Measurements from ENCODE around the gene PIK3R1. TPM values are rescaled to one million over a fixed set of nuclear protein-coding genes. Genes with fewer than 3 reads are reported as not detected.

The PIK3R1 gene
- total and polyA plus RNA-seq, 3 donors from 2014 or later: 16.9 to 63.7 (median 48.1) TPM

GRCh38 chr5:68217528-68217927 lies 2.0 kb downstream of the PIK3R1 start:
- Histone ChIP-seq H3K9me3 (no peaks in the 10 kb centered on the region), H3K36me3 (ENCODE audit: low read depth, missing control alignments) (no peaks in the 10 kb centered on the region), H3K4me3 (peak overlapping the region; percentile 75 to 99), H3K4me1 (peaks cover 20% of the 10 kb centered on the region), H3K27ac (peak overlapping the region; percentile 96 to 97), H3K27me3 (no peaks in the 10 kb centered on the region)
- peak; percentile 23 for DNase-seq
- TF ChIP-seq CTCF (IDR thresholded peaks at IDR 0.05) (no peak), POLR2A (IDR thresholded peaks at IDR 0.05) (no peak)
- intact Hi-C loops (cut with DNase I; ENCODE audit: low total_unique reads): no loop called here
- WGBS, 2 donors: 3 to 10% methylated on average over 5 of the region's 5 CpGs

- peaks cover 17% of the 10 kb centered on the region for H3K4me1 ChIP-seq
These were observed 3.7 kb downstream of the PIK3R1 start for GRCh38 chr5:68219161-68219816.

DNA sequence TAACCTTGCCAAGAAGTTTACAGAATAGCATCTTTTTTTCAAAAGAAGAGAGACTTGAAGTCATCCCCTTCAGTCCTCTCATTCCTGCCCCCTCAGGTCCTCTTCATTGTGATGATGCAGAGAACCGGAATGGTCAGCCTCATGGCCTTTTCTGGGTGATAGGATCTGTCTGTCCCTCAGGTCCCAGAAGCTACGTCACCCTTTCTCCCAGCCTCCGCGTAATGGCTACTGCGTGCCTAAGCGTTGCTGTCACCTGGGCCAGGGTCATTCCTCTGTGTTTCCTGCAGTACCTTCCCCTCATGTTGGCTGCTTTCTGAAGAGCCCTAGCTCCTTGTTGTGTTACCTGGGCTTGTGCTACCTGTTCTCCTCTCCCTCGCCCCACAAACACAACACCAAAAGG lies 4.7 kb downstream of the PIK3R1 start:
- WGBS, 2 donors: 95 to 100% methylated on average over 7 of the region's 7 CpGs
- Histone ChIP-seq H3K4me1 (peaks cover 16% of the 10 kb centered on the region), H3K4me3 (no peak overlapping the region), H3K36me3 (ENCODE audit: low read depth, missing control alignments) (no peaks in the 10 kb centered on the region), H3K9me3 (no peaks in the 10 kb centered on the region), H3K27ac (no peak overlapping the region), H3K27me3 (no peaks in the 10 kb centered on the region)
- DNase-seq: no peak
- TF ChIP-seq POLR2A (IDR thresholded peaks at IDR 0.05) (no peak), CTCF (IDR thresholded peaks at IDR 0.05) (no peak)
- intact Hi-C loops (cut with DNase I; ENCODE audit: low total_unique reads): no loop called here

More at GRCh38 chr5:68219161-68219816, 3.7 kb downstream of the PIK3R1 start:
- intact Hi-C loops (cut with DNase I; ENCODE audit: low total_unique reads): no loop called here
- Histone ChIP-seq H3K36me3 (ENCODE audit: low read depth, missing control alignments) (no peaks in the 10 kb centered on the region), H3K27me3 (no peaks in the 10 kb centered on the region), H3K9me3 (no peaks in the 10 kb centered on the region), H3K27ac (no peak overlapping the region), H3K4me3 (no peak overlapping the region)
- WGBS, 2 donors: 80 to 83% methylated on average over 3 of the region's 3 CpGs
- TF ChIP-seq CTCF (IDR thresholded peaks at IDR 0.05) (no peak), POLR2A (IDR thresholded peaks at IDR 0.05) (no peak)
- no peak for DNase-seq

DNA sequence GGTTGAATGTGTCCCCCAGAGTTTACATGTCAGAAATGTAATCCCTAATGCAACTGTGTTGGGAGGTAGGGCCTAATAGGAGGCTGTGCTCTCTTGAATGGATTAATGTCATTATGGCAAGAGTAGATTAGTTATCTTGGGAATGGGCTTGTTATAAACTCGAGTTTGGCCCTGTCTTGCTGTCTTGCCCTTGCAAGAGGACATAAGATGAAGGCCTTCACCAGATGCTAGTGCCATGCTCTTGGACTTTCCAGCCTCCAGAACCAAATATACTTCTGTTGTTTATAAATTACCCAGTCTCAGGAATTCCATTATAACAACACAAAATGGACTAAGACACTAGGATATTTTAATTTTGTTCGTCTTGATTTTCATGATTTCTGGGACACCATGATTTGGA lies 5.4 kb downstream of the PIK3R1 start:
- TF ChIP-seq CTCF (IDR thresholded peaks at IDR 0.05) (no peak), POLR2A (IDR thresholded peaks at IDR 0.05) (no peak)
- peaks cover 18% of the 10 kb centered on the region for H3K4me1 ChIP-seq
- no peaks in the 10 kb centered on the region for H3K9me3 ChIP-seq
- H3K27me3 ChIP-seq: no peaks in the 10 kb centered on the region
- DNase-seq: no peak
- H3K27ac ChIP-seq: no peak overlapping the region
- H3K4me3 ChIP-seq: no peak overlapping the region
- WGBS, 2 donors: 88 to 94% methylated on average over 2 of the region's 2 CpGs
- intact Hi-C loops (cut with DNase I; ENCODE audit: low total_unique reads): no loop called here
- no peaks in the 10 kb centered on the region for H3K36me3 ChIP-seq (ENCODE audit: low read depth, missing control alignments)

DNA sequence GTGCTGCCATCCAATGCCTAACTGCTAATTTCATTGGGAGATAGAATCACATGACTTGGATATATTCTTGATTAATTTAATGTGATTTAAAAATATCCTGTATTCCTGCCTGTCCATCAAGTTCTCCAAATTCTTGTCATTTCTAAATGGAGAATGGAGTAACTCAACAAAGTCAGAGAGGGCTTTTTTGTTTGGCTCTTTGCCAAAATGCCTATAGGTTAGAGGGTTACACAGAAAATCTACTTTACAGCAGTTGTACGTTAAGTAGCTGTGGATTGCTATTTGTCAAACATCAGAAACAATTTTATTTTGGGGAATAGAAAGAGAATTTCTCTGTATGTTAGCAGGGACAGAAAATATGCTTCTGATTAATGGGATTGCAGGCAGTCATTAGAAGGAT lies 5.9 kb downstream of the PIK3R1 start:
- Histone ChIP-seq H3K9me3 (no peaks in the 10 kb centered on the region), H3K4me3 (no peak overlapping the region), H3K4me1 (peaks cover 18% of the 10 kb centered on the region), H3K27ac (no peak overlapping the region), H3K36me3 (ENCODE audit: low read depth, missing control alignments) (no peaks in the 10 kb centered on the region), H3K27me3 (no peaks in the 10 kb centered on the region)
- WGBS, 2 donors: 84% methylated on average over 1 of the region's 1 CpG
- TF ChIP-seq CTCF (IDR thresholded peaks at IDR 0.05): no peak
- no peak for TF ChIP-seq POLR2A (IDR thresholded peaks at IDR 0.05)
- no peak for DNase-seq
- intact Hi-C loops (cut with DNase I; ENCODE audit: low total_unique reads): no loop called here
